Adrenal gland (tissue), 5 donors: ENCODE measurements around the gene SLC25A34.

Experiments used
- CTCF ChIP-seq, 6 experiments: fragments of 450-650 bp in 4 of 6; fragments of 200-600 bp in 2 of 6; sonication (generic) in 1 of 6; IDR thresholded peaks; 1 replicate in 5 of 6; 2 replicates in 1 of 6; pipeline versions ENCODE4 v1.5.1 to v1.8.0; 2016 to 2021; ENCODE audit warnings: antibody characterized with exemption in 6 of 6, mild to moderate bottlenecking in 2 of 6, moderate library complexity in 1 of 6
- POLR2A ChIP-seq, 2 donors: fragments of 450-650 bp; IDR thresholded peaks; one replicate each; pipeline ENCODE4 v1.6.1; 2017; ENCODE audit warnings: antibody characterized with exemption in 2 of 2, mild to moderate bottlenecking in 2 of 2, moderate library complexity in 1 of 2
- donor health status: DM: no; HTN: no; CAD: no.

DNA sequence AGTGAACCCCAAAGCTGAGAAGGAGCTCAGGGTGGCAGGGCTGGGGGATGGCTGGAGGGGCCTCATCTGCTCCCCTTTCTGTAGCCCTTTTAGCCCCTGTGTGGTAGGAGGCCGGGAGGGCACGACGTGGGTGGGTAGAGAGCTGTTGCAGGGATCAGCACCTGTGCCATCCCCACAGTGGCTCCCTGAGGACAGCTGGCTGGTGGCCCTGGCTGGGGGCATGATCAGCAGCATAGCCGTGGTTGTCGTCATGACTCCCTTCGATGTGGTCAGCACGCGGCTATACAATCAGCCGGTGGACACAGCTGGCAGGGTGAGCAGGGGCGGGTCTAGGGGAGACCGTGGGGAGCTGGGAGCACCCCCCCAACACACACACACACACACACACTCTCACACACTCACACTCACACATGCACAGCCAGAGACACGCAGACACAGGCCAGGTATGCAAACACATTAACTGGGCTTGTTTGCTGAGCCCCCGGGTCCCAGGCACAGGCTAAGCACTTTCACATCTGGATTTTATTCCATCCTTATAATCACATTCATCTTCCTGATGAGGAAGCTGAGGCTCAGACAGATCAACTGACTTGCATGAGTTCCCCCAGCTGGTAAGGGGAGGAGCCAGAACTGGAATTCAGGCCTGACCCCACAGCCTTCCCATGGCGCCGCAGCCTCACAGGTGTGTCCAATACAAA, 2.5 kb downstream of the SLC25A34 start:
- no peak for TF ChIP-seq POLR2A (IDR thresholded peaks at IDR 0.05)
- TF ChIP-seq CTCF (IDR thresholded peaks at IDR 0.05): no peak
